GM12892 (cell line): Measurements from ENCODE around the gene TLR4.

Experiments
- POLR2A ChIP-seq: IDR thresholded peaks from 2 replicates; pipeline ENCODE4 v1.6.1; 2011; ENCODE audit warnings: low read depth, low read length, control low read depth
- POLR2AphosphoS5 ChIP-seq: IDR thresholded peaks from 2 replicates; pipeline ENCODE4 v1.6.1; 2011; ENCODE audit warnings: low read depth, low read length, control low read depth
- TAF1 ChIP-seq: IDR thresholded peaks from 2 replicates; pipeline ENCODE4 v1.6.1; 2011; ENCODE audit warnings: low read depth, mild to moderate bottlenecking, control low read depth, low read length, borderline replicate concordance

- TF ChIP-seq POLR2AphosphoS5: no peak
- no peak for TF ChIP-seq TAF1
- no peak for TF ChIP-seq POLR2A
These were observed 68.8 kb downstream of the TLR4 start for GRCh38 chr9:117772960-117773359.
